SK-N-SH (cell line): ENCODE data around the gene ZNF764.

ENCODE experiments used
- ELF1 ChIP-seq: IDR thresholded peaks from 2 replicates; pipeline ENCODE4 v1.4.0; 2012
- EP300 ChIP-seq, 2 experiments: IDR thresholded peaks; 2 replicates each; pipeline versions ENCODE4 v1.4.0 to v1.6.1; 2012; ENCODE audit warnings: borderline replicate concordance in 1 of 2, low read depth in 1 of 2, low read length in 1 of 2
- EZH2phosphoT487 ChIP-seq: fragments of 200-600 bp; sonication (generic); IDR thresholded peaks from 2 replicates; pipeline ENCODE4 v1.6.1; 2017; ENCODE audit warnings: low read depth, mixed run types, mild to moderate bottlenecking, antibody characterized with exemption, moderate library complexity, borderline replicate concordance
- FOXJ3 ChIP-seq: sonication (generic); formaldehyde crosslinking; IDR thresholded peaks from 2 replicates; pipeline ENCODE4 v1.5.1; 2020; ENCODE audit warnings: mild to moderate bottlenecking, missing genetic modification reagents
- FOXM1 ChIP-seq: IDR thresholded peaks from 2 replicates; pipeline ENCODE4 v1.4.0; 2012; ENCODE audit warnings: low read depth, mild to moderate bottlenecking
- GABPA ChIP-seq: IDR thresholded peaks from 2 replicates; pipeline ENCODE4 v1.4.0; 2012; ENCODE audit warnings: low read depth, mild to moderate bottlenecking
- JUND ChIP-seq: IDR thresholded peaks from 2 replicates; pipeline ENCODE4 v1.4.0; 2012
- MXI1 ChIP-seq: IDR thresholded peaks from 2 replicates; pipeline ENCODE4 v1.6.1; 2012; ENCODE audit warnings: mild to moderate bottlenecking, low read depth, low read length, improper control_type of control experiment
- NRF1 ChIP-seq: IDR thresholded peaks from 2 replicates; pipeline ENCODE4 v1.6.1; 2012; ENCODE audit warnings: low read depth, mild to moderate bottlenecking, low read length
- RFX5 ChIP-seq: IDR thresholded peaks from 2 replicates; pipeline ENCODE4 v1.6.1; 2012; ENCODE audit warnings: mild to moderate bottlenecking, improper control_type of control experiment, low read length
- SMC3 ChIP-seq: IDR thresholded peaks from 2 replicates; pipeline ENCODE4 v1.6.1; 2012; ENCODE audit warnings: low read depth, low read length, improper control_type of control experiment
- TAF1 ChIP-seq: IDR thresholded peaks from 2 replicates; pipeline ENCODE4 v1.6.1; 2012; ENCODE audit warnings: low read depth, mild to moderate bottlenecking, low read length, moderate library complexity, borderline replicate concordance
- TCF12 ChIP-seq: IDR thresholded peaks from 2 replicates; pipeline ENCODE4 v1.4.0; 2012
- TF ChIP-seq, protein P1 (sequence below): fragments of 200-600 bp; sonication (generic); IDR thresholded peaks from 2 replicates; pipeline ENCODE4 v1.6.1; 2017; ENCODE audit warnings: antibody characterized with exemption, mild to moderate bottlenecking, moderate library complexity

GRCh38 chr16:30554557-30555314 lies 3.4 kb downstream of the ZNF764 start:
- TF ChIP-seq, protein P1, sequence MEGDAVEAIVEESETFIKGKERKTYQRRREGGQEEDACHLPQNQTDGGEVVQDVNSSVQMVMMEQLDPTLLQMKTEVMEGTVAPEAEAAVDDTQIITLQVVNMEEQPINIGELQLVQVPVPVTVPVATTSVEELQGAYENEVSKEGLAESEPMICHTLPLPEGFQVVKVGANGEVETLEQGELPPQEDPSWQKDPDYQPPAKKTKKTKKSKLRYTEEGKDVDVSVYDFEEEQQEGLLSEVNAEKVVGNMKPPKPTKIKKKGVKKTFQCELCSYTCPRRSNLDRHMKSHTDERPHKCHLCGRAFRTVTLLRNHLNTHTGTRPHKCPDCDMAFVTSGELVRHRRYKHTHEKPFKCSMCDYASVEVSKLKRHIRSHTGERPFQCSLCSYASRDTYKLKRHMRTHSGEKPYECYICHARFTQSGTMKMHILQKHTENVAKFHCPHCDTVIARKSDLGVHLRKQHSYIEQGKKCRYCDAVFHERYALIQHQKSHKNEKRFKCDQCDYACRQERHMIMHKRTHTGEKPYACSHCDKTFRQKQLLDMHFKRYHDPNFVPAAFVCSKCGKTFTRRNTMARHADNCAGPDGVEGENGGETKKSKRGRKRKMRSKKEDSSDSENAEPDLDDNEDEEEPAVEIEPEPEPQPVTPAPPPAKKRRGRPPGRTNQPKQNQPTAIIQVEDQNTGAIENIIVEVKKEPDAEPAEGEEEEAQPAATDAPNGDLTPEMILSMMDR = no peak
- TF ChIP-seq ELF1 = no peak
- no peak for TF ChIP-seq JUND
- TF ChIP-seq TCF12 = no peak
- TF ChIP-seq TAF1 = no peak
- no peak for TF ChIP-seq EP300 (IDR thresholded peaks at IDR 0.05; ENCODE audit: borderline replicate concordance in 1 of 2, low read depth in 1 of 2, low read length in 1 of 2)
- no peak for TF ChIP-seq FOXJ3 (CRISPR knock-in tag)
- no peak for TF ChIP-seq RFX5
- TF ChIP-seq SMC3 = no peak
- TF ChIP-seq GABPA = no peak
- no peak for TF ChIP-seq EZH2phosphoT487
- no peak for TF ChIP-seq NRF1
- no peak for TF ChIP-seq FOXM1
- no peak for TF ChIP-seq MXI1
